Activated CD8-positive, alpha-beta memory T cell treated with anti-CD3 and anti-CD28 coated beads for 24 hours (primary cell): ENCODE data around the gene SUGP1.
"Not testable (repeated sequence)": the region's sequence is repeated elsewhere in the genome, so short reads cannot be mapped to it uniquely, and the experiment has no call there.

Experiments
- DNase-seq: peaks from one replicate; pipeline ENCODE4 v3.0.0-alpha.2; 2020

The SUGP1 gene

DNA sequence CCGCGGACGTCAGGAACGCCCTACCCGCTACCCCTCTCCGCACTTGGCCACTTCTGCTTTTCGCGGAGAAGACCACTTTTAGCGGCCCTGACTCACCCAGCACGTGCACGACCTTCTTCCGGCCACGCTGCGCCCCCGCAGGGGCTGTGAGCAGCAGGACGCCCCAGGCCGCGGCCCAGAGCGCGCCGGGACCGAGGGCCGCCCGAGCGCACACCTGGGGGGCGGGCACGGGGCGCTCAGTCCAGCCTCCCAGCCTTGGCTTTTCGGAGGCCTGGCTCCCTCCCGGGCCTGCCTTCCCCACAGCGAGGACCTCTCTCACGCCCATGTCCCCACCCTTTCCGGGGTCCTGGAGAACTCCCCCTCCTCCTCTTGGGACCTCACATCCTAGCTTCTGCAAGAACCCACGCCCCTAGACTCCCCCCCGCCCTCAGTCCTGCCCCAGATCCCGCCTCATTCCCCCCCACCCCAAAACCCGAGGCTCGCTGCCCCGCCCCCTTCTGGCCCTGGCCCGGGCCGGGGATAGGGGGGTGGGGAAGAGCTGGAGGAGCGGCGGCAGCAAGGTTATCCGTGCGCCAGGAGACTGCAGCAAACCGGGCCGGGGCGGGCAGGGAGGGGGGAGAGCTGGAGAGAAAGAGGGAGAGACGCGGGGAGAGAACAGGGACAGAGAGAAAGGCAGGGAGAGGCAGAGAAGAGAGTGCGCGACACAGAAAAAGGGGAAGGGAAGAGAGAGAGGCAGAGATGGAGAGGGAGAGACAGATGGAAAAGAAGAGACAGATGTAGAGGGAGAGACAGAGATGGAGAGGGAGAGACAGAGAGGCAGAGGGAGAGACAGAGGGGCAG is 58.7 kb downstream of the SUGP1 start:
- DNase-seq = no peak

DNA sequence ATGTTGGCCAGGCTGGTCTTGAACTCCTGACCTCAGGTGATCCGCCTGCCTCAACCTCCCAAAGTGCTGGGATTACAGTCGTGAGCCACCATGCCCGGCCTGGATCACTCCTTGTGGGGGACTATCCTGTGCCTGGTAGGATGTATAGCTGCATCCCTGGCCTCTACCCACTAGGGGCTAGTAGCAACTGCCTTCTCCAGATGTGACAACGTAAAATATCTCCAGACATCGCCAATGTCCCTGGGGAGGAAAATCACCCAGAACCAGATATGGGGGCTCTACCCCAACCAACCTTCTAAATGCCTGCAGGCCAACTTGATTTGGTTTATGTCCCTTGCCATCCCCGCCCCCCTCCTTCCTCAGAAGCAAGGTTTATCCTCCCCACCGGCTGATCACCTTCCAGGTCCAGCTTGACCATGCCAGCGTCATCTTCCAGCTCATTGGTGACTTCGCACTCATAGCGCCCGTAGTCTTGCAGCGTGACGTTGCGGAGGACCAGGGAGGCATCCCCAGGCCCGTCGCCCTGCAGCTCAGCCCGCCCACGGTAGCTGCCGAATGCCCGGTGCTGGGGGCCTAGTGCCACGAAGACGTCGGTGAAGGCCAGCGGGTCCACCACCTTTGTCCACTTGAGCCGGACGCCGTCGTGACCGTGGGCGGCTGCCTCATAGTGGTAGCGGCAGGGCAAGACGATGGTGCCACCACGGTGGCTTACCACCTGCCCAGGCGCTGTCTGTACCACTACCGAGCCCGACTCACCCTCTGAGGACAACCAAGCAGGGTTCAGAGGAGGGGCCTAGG is 59.7 kb downstream of the SUGP1 start:
- DNase-seq = no peak

DNA sequence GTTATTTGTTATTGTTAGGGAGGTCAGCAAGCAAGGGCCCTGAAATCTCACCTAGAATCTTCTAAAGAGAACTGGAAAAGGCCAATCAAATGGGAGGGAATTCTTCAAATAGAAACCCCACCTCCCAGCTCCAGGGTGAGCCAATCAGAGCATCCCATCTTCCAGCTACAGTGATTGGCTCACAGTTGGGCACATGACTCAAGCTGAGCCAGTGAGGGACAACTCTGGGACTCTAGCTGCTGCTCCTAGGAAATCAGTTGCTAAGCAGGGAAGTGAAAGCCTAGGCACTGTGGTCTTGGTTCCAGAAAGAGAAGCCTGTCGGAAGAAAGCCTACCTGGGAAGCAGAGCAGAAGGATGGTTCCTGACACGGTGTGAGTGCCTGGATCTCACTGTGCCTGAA is 60.6 kb downstream of the SUGP1 start:
- no peak for DNase-seq

DNA sequence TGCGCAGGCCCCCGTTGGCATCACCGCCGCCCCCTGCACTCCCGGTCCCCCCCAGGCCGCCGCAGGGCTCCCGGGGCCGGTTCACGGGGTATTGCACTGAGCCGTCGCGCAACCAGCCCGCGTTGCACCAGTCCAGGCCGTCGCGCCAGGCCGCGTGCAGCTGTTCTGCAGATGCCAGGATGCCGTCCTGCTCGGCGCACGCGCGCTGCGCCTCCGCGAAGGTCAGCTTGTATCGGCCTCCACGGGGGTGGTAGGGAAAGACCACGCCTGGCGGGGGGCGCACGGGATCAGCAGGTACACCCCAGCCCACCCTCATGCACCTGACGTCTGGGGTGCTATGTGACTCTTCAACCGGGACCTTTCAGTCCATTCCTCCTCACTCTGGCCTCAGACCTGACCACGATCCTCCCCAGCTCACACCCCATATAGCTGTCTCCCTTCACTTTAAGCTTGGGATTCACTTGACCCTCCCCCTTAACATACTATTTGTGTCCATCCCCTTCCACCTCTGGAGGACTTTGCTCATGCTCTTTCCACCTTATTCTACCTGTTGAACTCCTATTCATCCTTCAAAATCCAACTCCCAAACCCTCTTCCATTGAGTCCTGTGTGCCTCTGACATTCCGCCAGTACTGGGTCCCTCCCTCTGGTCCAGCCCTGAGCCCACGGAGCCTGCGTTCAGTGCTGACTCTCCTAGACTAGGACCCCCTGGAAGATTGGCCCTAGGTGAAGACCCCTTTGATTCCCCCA is 61.5 kb downstream of the SUGP1 start:
- DNase-seq = no peak

DNA sequence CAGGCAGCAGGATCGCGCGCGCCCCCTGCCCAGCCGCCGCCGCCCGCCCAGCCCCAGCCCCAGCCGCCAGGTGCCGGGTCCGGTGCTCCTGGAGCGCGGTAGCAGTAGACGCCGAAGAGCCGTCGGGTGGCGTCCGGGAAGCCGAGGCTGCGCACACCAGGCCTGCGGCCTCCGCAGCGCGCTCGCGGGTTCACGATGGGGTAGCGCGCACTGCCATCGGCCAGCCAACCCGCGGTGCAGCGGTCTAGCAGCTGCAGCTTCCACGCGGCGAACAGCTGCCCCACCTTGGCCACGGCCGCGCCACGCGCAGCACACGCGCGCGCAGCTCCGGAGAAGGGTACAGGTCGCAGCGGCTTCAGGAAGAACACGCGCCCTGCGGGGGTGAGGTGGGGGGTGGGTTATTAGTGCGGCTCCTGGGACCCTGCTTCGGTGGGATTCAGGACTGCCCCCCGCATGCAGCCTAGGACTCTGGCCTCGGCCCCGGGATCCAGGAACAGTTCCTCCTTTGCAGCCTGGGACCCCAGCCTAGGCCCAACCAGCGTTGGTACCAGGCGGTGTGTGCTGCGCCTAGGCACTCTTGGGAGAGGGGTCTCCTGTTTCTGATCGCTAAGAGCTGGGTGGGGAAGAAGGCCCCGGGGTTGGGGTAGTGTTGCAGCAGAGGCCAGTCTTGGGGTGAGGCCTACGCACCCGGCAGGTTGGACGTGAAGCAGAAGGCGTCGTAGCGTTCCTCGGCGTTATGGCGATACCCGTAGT is 62.3 kb downstream of the SUGP1 start:
- no peak for DNase-seq

DNA sequence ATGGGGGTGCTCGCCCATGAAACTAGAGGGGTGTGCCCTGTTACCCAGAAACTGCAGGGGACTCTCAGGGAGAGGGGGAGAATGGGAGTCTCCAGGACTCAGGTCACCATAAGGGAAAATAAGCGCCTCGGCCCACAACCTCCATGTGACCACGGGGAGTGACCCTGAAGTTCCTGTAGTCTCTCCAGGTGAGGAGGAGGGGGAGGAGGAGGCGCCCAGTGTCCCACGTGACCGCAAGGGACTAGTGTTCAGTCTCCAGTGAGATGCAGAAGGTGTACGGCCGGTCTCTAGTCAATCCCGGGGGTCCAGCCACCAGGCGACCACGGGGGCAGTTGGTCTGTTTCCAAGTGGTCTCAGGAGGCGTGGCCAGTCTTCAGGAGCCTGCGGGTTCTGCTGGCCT is 63.2 kb downstream of the SUGP1 start:
- DNase-seq = no peak

DNA sequence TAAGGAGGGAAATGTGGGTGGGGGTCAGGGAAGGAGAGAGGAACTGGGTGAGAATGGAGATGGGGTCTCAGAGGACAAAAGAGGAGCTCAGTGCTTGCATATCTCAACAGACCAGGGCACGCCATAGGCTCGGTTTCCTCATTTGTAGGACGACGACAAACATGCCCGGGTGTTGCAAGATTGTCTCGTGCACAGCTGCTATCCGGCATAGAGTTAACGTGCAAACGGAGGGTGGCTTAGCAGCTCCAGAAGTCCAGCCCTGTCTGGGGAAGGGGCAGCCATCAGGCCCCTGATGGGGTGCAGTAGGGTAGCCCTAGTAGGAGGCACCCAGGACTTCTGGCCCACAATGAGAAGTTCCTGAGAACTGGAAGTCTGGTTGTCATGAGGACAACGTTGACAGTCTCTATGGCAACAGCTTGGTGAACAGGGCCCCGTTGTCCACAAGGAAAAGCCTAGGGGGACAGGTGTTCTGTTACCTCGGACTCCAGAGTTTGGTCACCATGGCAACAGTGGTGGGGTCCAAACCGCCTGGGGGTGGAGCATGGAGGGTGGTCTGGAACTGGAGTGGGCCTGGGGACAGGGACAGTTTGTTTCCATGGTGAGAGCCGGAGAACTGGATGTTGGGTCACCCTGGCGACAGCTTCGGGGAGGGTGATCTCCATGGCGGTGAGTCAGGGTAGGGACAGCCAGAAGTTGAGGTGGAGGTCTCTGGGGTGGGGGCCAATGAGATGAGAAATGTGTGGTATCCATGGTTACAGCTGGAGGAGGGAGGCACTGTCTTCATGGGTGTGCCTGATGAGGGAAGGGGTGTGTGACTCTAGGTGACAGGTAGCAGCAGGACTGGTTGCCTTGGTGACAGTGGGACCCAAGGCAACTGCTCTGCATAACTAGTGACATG is 64.0 kb downstream of the SUGP1 start:
- DNase-seq = no peak

DNA sequence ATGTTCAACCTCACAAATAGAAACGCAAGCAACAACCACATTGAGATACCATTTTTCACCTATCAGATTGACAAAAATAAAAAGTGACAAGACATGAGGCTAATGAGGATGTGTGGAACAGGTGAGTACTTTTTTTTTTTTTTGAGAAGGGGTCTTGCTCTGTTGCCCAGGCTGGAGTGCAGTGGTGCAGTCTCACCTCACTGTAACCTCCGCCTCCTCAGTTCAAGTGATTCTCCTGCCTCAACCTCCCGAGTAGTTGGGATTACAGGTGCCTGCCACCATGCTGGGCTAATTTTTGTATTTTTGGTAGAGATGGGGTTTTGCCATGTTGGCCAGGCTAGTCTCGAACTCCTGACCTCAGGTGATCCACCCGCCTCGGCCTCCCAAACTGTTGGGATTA is 66.9 kb downstream of the SUGP1 start:
- DNase-seq = not testable (repeated sequence)

DNA sequence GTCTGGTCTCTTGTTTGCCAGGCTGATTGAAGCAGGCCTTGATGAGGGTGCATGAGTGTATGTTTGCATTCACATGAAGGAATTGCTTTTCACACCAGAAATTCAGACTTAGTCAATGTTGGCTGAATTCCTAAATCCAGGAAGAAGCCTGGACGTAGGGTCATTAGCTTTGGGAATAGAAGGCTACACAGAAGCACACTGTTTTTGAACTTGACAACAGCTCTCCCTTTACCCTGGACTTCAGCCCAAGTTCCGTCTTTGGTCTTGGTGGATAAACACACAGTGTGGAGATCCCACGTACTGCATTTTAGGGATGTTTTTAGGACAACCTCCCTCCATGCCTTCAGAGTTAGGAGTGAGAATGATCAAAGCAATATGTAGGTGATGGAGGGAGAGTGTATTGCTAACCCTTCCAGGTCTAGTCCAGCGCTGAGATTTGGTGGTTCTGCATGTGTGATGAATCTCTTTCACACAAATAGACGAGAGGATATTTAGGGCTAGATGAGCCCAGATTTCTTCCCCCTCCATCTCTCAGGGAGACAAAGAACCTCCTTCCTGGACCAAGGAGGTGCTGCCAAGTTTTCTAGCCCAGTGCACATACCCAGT is 70.0 kb downstream of the SUGP1 start:
- DNase-seq = no peak

DNA sequence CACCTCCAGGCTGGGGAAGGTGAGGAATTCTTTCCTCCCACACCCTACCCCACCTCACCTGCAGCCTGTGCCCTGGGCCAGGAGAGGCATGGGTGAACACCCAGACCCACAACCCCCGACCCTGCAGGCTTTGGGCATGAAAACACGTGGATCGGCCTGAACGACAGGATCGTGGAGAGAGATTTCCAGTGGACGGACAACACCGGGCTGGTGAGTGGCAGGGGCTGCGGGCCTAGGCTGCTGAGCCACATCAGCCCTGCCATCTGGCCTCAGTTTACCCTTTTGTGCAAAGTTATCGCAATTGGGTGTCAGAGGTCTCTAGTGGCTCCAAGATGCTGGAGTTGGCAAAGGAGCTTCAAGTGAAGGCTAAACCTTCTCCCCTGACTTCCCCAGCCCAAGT is 79.8 kb downstream of the SUGP1 start:
- DNase-seq = no peak

DNA sequence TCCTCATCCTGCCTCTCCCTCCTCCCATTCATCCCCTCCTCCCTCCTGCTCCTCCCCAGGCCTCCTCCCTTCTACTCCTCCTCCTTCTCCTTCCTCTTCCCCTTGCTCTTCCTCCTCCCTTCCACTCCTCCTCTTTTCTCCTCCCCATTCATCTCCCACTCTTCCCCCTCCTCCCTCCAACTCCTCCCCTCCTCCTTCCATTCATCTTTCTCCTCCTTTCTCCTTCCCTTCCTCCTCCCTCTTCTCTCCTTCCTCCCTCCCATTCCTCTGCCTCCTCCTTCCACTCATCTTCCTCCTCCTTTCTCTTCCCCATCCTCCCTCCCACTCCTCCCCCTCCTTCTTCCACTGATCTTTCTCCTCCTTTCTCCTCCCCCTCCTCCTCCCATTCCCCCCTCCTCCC is 80.6 kb downstream of the SUGP1 start:
- DNase-seq = no peak

DNA sequence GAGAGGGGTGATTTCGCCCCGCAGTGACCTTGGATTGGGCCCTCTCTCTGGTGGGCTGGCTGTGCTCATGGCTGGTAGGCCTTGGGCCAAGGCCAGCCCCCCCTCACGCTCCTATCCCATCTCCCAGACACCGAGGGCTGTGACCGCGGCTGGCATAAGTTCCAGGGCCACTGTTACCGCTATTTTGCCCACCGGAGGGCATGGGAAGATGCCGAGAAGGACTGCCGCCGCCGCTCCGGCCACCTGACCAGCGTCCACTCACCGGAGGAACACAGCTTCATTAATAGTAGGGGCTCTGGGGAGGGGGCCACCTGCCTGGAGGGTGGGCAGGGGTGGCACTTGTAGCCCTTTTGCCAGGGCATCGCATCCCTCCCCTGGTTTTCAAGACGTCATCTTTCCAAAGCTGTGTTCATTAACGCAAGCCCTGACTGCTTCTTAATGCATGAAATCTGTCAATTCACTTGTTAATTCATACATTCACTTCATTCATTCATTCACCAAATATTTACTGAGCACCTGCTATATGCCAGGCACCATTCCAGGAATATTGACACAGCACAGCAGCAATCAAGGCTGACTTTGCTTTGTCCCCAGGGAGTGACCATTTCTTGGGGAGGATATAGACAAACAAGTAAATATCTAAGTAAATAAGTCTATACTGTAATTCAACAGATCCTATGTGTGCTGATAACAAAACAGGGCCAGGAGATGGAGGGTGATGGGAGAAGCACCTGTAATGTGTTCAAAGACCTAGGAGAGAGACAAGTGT is 82.0 kb downstream of the SUGP1 start:
- DNase-seq = no peak

DNA sequence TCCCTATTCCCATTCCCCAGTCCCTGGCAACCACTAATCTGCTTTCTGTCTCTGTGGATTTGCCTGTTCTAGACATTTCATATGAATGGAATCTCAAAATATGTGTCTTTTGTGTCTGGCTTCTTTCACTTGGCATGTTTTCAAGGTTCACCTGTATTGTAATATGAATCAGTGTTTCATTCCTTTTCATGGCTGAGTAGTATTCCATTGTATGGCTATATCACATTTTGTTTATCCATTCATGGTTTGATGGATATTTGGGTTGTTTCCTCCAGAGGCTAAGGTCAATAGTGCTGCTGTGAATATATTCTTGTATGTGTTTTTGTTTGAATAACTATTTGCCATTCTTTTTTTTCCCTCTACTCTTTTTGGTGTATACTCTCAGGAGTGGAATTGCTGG is 84.1 kb downstream of the SUGP1 start:
- DNase-seq = no peak

DNA sequence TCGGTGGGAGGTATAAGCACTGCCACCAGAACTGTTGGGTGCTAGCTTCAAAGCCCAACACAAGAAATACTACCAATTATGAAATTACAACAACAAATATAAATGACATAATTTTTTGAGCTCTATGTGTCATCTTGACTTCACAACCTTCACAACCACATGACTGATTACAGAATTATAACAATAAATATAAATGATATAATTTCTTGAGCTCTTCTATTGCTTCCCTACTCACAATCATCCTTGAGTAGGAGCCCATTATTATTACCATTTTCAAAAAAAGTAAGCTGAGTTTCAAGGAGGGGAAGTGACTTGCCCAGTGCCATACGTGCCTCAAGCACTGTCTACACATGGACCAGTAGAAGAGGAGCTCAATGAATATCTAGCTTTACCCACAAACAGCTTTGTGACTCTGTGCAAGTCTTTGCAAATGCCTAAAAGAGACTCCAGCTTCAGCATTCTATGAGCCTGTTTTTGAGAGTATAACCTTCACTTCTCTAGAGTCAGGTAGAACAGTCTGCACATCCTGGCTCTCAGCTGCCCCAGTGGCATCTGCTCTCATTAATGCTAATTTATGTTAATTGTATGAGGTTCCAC is 86.0 kb downstream of the SUGP1 start:
- no peak for DNase-seq

DNA sequence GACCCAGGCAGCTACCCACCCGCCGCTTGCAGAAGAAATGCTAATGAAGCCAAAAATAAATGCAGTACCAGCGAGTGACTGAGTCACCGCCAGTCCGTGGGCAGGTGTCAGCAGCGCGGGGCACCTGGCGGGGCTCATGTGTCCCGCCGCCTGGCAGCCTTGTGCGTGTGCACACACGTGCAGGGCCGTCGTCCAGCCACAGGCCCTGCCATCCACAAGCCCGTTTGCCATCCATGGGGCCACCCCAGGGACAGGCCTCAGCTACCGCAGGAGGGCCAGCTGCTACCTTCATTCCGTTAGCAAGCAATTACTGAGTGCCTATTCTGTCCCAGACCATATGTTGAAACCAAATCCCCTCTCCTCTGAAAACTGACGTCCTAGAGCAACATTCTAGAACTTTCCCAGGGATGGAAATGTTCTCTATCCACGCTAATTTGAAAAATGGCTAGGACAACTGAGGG is 88.0 kb downstream of the SUGP1 start:
- no peak for DNase-seq

DNA sequence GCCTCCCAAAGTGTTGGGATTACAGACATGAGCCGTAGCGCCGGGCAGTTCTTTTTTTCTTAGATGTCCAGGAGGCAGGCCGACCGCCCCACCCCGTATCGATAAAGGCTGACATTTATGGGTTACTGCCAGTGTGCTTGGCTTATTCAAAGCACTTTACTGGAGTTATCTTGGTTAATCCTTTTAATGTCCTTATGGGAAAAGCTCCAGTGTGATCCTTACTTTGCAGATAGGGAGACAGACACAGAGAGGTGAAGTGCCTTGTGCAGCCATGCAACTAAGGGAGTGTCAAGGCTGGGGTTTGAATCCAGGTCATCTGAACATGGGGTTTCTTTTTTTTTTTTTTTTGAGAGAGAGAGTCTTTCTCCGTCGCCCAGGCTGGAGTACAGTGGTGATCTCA is 89.3 kb downstream of the SUGP1 start:
- DNase-seq = no peak

DNA sequence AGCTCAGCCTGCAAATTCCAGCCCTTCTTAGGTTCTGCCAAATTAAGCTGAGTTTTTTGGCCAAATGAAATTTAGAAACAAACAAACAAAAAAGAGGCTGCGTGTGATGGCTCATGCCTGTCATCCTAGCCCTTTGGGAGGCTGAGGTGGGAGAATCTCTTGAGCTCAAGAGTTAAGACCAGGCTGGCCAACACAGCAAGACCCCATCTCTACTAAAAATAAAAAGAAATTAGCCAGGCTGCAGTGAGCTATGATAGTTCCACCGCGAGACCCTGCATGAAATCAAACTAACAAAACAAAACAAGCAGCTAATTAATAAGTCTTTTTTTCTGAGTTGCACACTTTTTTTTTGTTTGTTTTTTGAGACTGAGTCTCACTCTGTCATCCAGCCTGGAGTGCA is 90.6 kb downstream of the SUGP1 start:
- no peak for DNase-seq

DNA sequence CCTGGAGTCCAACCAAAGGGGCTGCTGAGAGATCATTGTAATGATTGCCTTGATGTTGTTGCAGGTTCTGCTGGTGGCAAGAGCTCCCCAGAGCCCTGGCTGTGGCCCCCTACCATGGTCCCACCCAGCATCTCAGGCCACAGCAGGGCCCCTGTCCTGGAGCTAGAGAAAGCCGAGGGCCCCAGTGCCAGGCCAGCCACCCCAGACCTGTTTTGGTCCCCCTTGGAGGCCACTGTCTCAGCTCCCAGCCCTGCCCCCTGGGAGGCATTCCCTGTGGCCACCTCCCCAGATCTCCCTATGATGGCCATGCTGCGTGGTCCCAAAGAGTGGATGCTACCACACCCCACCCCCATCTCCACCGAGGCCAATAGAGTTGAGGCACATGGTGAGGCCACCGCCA is 93.1 kb downstream of the SUGP1 start:
- DNase-seq = no peak

DNA sequence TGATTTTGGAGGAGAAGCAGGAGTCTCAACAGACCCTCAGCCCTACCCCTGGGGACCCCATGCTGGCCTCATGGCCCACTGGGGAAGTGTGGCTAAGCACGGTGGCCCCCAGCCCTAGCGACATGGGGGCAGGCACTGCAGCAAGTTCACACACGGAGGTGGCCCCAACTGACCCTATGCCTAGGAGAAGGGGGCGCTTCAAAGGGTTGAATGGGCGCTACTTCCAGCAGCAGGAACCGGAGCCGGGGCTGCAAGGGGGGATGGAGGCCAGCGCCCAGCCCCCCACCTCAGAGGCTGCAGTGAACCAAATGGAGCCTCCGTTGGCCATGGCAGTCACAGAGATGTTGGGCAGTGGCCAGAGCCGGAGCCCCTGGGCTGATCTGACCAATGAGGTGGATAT is 93.6 kb downstream of the SUGP1 start:
- no peak for DNase-seq

DNA sequence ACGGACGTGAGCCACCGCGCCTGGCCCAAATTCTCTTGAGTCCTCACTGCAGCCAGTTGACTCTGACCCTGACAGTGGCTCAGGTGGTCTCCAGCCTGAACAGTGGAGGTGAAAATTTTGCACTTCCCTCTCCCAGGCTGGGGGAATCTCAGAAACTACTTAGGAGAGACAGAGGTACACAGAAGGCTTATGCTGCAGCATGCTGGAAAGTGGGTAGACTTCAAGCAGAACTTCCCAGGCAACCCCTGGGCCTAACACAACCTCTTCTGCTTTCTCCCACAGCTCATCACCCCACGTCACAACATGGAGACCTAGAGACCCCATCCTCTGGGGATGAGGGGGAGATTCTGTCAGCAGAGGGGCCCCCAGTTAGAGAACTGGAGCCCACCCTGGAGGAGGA is 94.1 kb downstream of the SUGP1 start:
- DNase-seq = no peak
